ENCODE data around the gene SORCS2. TPM values are rescaled to one million over a fixed set of nuclear protein-coding genes. Genes with fewer than 3 reads are reported as not detected.

SORCS2 gene
- total RNA-seq, 1 experiment from 2014 or later, result not detected

- no peak for DNase-seq (ENCODE audit: unreplicated experiment)
- no peak overlapping the region for H3K4me3 Mint-ChIP-seq (ENCODE audit: unreplicated experiment)
- ChIA-PET POLR2A (interaction anchor here (0.7 kb wide), 1 partner anchor 888 kb away, joined by 3 read pairs; no protein-coding TSS in a partner anchor), CTCF (interaction anchor here (0.8 kb wide), 1 partner anchor 265 kb away, joined by 3 read pairs; no protein-coding TSS in a partner anchor)
- intact Hi-C loops (cut with micrococcal nuclease), result no loop called here
- H3K27me3 Mint-ChIP-seq (ENCODE audit: insufficient read depth, unreplicated experiment), result peaks cover 6% of the 10 kb centered on the region
- no peak overlapping the region for H3K27ac Mint-ChIP-seq (ENCODE audit: low read depth, unreplicated experiment)
- no peaks in the 10 kb centered on the region for H3K9me3 Mint-ChIP-seq (ENCODE audit: unreplicated experiment)
- peaks cover 7% of the 10 kb centered on the region for H3K36me3 Mint-ChIP-seq (ENCODE audit: insufficient read depth, unreplicated experiment)
- TF ChIP-seq CTCF (IDR thresholded peaks at IDR 0.05; ENCODE audit: unreplicated experiment), result no peak
- BruUV-seq (replicated peaks), result no TSS peak
- no peaks in the 10 kb centered on the region for H3K4me1 Mint-ChIP-seq (ENCODE audit: insufficient read depth, unreplicated experiment)
Observed at GRCh38 chr4:7168106-7168505, 24.2 kb upstream of the SORCS2 start.

GRCh38 chr4:7169134-7169533 lies 23.2 kb upstream of the SORCS2 start:
- Mint-ChIP-seq H3K27ac (ENCODE audit: low read depth, unreplicated experiment) (no peak overlapping the region), H3K4me1 (ENCODE audit: insufficient read depth, unreplicated experiment) (no peaks in the 10 kb centered on the region), H3K27me3 (ENCODE audit: insufficient read depth, unreplicated experiment) (no peaks in the 10 kb centered on the region), H3K9me3 (ENCODE audit: unreplicated experiment) (no peaks in the 10 kb centered on the region), H3K4me3 (ENCODE audit: unreplicated experiment) (no peak overlapping the region), H3K36me3 (ENCODE audit: insufficient read depth, unreplicated experiment) (peaks cover 7% of the 10 kb centered on the region)
- intact Hi-C loops (cut with micrococcal nuclease), result no loop called here
- ChIA-PET CTCF (interaction anchor here (0.6 kb wide), 1 partner anchor 277 kb away, joined by 4 read pairs; no protein-coding TSS in a partner anchor), POLR2A (no interaction called here)
- BruUV-seq (replicated peaks), result no TSS peak
- no peak for DNase-seq (ENCODE audit: unreplicated experiment)
- no peak for TF ChIP-seq CTCF (IDR thresholded peaks at IDR 0.05; ENCODE audit: unreplicated experiment)

GRCh38 chr4:7170012-7170411 lies 22.3 kb upstream of the SORCS2 start:
- BruUV-seq (replicated peaks), result no TSS peak
- no peak for DNase-seq (ENCODE audit: unreplicated experiment)
- no peak for TF ChIP-seq CTCF (IDR thresholded peaks at IDR 0.05; ENCODE audit: unreplicated experiment)
- H3K27ac Mint-ChIP-seq (ENCODE audit: low read depth, unreplicated experiment), result no peak overlapping the region
- no peaks in the 10 kb centered on the region for H3K27me3 Mint-ChIP-seq (ENCODE audit: insufficient read depth, unreplicated experiment)
- peaks cover 7% of the 10 kb centered on the region for H3K36me3 Mint-ChIP-seq (ENCODE audit: insufficient read depth, unreplicated experiment)
- POLR2A ChIA-PET, result no interaction called here
- H3K9me3 Mint-ChIP-seq (ENCODE audit: unreplicated experiment), result no peaks in the 10 kb centered on the region
- no peak overlapping the region for H3K4me3 Mint-ChIP-seq (ENCODE audit: unreplicated experiment)
- CTCF ChIA-PET, result no interaction called here
- intact Hi-C loops (cut with micrococcal nuclease), result no loop called here
- no peaks in the 10 kb centered on the region for H3K4me1 Mint-ChIP-seq (ENCODE audit: insufficient read depth, unreplicated experiment)

GRCh38 chr4:7171191-7171900 lies 21.0 kb upstream of the SORCS2 start:
- no peak for TF ChIP-seq CTCF (IDR thresholded peaks at IDR 0.05; ENCODE audit: unreplicated experiment)
- Mint-ChIP-seq H3K27me3 (ENCODE audit: insufficient read depth, unreplicated experiment) (no peaks in the 10 kb centered on the region), H3K4me1 (ENCODE audit: insufficient read depth, unreplicated experiment) (no peaks in the 10 kb centered on the region), H3K9me3 (ENCODE audit: unreplicated experiment) (no peaks in the 10 kb centered on the region), H3K4me3 (ENCODE audit: unreplicated experiment) (no peak overlapping the region), H3K36me3 (ENCODE audit: insufficient read depth, unreplicated experiment) (peaks cover 7% of the 10 kb centered on the region), H3K27ac (ENCODE audit: low read depth, unreplicated experiment) (no peak overlapping the region)
- CTCF ChIA-PET, result interaction anchor here (0.8 to 1.2 kb wide), 4 partner anchors 24 to 292 kb away, joined by 3 to 7 read pairs (median 4); no protein-coding TSS in a partner anchor
- DNase-seq (ENCODE audit: unreplicated experiment), result peak; percentile 31
- POLR2A ChIA-PET, result no interaction called here
- intact Hi-C loops (cut with micrococcal nuclease), result no loop called here
- BruUV-seq (replicated peaks), result no TSS peak

Measured in MCF 10A (cell line).